DND-41 (cell line): ENCODE results near the gene OBSCN.

Experiments used
- ATAC-seq: fragments of 200-7000 bp; cut with Tn5 transposase; 3 replicates; pipeline ENCODE4 v1.9.1; 2021; ENCODE audit warnings: low read depth; ENCODE audit not compliant: insufficient read depth
- DNase-seq: peaks from one replicate; pipeline ENCODE4 v3.0.0-alpha.2; 2020
- H2AFZ ChIP-seq: 2 replicates; pipeline ENCODE4 v1.6.0; 2012; ENCODE audit warnings: low read depth, low read length
- H3K27ac ChIP-seq: 2 replicates; pipeline ENCODE4 v1.5.1; 2012; ENCODE audit warnings: low read length, inconsistent platforms
- H3K27me3 ChIP-seq: fragments of 200-600 bp; sonication (generic); 2 replicates; pipeline ENCODE4 v1.6.0; 2012; ENCODE audit warnings: low read length, mild to moderate bottlenecking, inconsistent platforms; ENCODE audit not compliant: insufficient read depth, poor library complexity
- H3K36me3 ChIP-seq: 2 replicates; pipeline ENCODE4 v1.5.1; 2012; ENCODE audit warnings: low read length, inconsistent platforms; ENCODE audit not compliant: insufficient read depth
- H3K4me1 ChIP-seq: 2 replicates; pipeline ENCODE4 v1.5.1; 2012; ENCODE audit warnings: mild to moderate bottlenecking, low read length; ENCODE audit not compliant: insufficient read depth
- H3K4me2 ChIP-seq: 2 replicates; pipeline ENCODE4 v1.6.0; 2012; ENCODE audit warnings: mild to moderate bottlenecking, moderate library complexity, low read length, inconsistent platforms; ENCODE audit not compliant: insufficient read depth
- H3K4me3 ChIP-seq, 2 experiments: fragments of 200-600 bp in 1 of 2; shearing (Covaris generic) in 1 of 2; 2 replicates each; pipeline ENCODE4 v1.5.1; 2012 to 2016; ENCODE audit warnings: inconsistent platforms in 2 of 2, low read length in 2 of 2, mild to moderate bottlenecking in 2 of 2, low read depth in 1 of 2, moderate library complexity in 1 of 2
- H3K79me2 ChIP-seq: 2 replicates; pipeline ENCODE4 v1.6.0; 2012; ENCODE audit warnings: low read length, inconsistent platforms; ENCODE audit not compliant: insufficient read depth
- H3K9ac ChIP-seq: 2 replicates; pipeline ENCODE4 v1.6.0; 2012; ENCODE audit warnings: low read depth, mild to moderate bottlenecking, inconsistent platforms, low read length, moderate library complexity
- H3K9me3 ChIP-seq: 2 replicates; pipeline ENCODE4 v1.5.1; 2012; ENCODE audit warnings: low read length, moderate library complexity, mild to moderate bottlenecking, inconsistent platforms; ENCODE audit not compliant: insufficient read depth, severe bottlenecking
- H4K20me1 ChIP-seq: 2 replicates; pipeline ENCODE4 v1.6.0; 2012; ENCODE audit warnings: low read length; ENCODE audit not compliant: insufficient read depth
- EZH2 ChIP-seq: IDR thresholded peaks from 3 replicates; pipeline ENCODE4 v1.6.1; 2012; ENCODE audit warnings: borderline replicate concordance, low read depth, mild to moderate bottlenecking, moderate library complexity, low read length, inconsistent platforms; ENCODE audit not compliant: severe bottlenecking
- TF ChIP-seq, protein P1 (sequence below): IDR thresholded peaks from 2 replicates; pipeline ENCODE4 v1.5.1; 2012; ENCODE audit warnings: borderline replicate concordance, low read length, moderate library complexity, mild to moderate bottlenecking; ENCODE audit not compliant: poor library complexity, severe bottlenecking; ENCODE audit errors: extremely low read depth

OBSCN gene

DNA sequence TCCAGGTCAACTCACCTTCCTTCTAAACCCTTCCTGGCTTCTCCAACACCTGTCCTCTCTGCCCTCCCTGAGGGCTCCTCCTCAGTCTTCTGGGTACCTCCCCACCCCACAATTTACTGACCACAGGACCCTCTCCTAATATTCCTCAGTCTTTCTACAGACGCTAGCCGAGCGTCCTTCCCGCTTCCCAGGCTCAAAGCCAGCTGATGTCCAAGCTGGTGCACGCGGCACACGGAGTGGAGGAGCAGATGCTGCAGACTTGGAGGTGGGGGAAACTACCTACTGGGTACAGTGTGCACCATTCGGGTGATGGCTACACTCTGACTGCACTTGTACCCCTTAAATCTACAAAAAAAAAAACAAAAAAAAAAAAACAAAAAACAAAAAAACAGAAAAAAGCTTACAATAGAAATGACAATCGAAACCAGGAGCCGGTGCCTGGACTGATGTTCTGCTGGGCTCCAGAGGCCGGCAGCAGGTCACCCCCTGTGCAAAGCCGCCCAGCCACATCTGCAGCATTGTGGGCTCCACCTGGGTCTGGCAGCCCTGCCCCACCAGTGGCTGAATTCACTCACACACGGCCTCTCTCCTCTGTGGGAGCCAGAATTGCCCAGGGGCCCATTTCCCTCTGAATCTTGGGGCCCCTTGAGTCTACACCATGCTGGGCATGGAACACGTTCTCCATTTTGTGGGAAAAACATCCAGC, 191.8 kb downstream of the OBSCN start:
- H2AFZ ChIP-seq: no peak overlapping the region
- H3K27ac ChIP-seq: no peak overlapping the region
- no peak overlapping the region for H3K9ac ChIP-seq
- peaks cover 73% of the 10 kb centered on the region for H4K20me1 ChIP-seq
- ATAC-seq (no peak), DNase-seq (no peak)
- H3K4me3 ChIP-seq: no peak overlapping the region
- no peaks in the 10 kb centered on the region for H3K27me3 ChIP-seq
- peaks cover 96% of the 10 kb centered on the region for H3K36me3 ChIP-seq
- TF ChIP-seq, protein P1, sequence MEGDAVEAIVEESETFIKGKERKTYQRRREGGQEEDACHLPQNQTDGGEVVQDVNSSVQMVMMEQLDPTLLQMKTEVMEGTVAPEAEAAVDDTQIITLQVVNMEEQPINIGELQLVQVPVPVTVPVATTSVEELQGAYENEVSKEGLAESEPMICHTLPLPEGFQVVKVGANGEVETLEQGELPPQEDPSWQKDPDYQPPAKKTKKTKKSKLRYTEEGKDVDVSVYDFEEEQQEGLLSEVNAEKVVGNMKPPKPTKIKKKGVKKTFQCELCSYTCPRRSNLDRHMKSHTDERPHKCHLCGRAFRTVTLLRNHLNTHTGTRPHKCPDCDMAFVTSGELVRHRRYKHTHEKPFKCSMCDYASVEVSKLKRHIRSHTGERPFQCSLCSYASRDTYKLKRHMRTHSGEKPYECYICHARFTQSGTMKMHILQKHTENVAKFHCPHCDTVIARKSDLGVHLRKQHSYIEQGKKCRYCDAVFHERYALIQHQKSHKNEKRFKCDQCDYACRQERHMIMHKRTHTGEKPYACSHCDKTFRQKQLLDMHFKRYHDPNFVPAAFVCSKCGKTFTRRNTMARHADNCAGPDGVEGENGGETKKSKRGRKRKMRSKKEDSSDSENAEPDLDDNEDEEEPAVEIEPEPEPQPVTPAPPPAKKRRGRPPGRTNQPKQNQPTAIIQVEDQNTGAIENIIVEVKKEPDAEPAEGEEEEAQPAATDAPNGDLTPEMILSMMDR: no peak
- TF ChIP-seq EZH2: no peak
- no peaks in the 10 kb centered on the region for H3K9me3 ChIP-seq
- no peak overlapping the region for H3K4me2 ChIP-seq
- H3K79me2 ChIP-seq: peaks cover 49% of the 10 kb centered on the region
- peaks cover 22% of the 10 kb centered on the region for H3K4me1 ChIP-seq

DNA sequence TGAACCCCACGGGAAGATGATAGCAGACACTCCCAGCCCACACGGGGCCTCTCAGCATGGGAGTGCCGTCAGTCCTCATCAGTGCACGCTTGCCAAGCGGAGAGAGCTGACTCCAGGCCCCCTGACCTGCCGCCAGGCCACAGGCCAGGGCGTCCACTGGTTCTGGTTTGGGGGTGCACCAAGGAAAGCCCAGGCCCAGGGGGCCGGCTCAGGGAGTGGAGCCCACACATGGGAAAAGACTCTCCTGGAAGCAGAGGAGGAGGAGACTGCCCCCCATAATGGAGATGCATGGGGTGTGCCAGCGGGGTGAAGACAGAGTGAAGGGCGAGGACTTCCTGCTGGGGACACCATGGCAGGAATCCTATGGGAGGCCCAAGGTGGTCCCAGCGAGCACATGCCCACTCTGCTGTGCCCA, 192.4 kb downstream of the OBSCN start:
- Histone ChIP-seq H3K27ac (no peak overlapping the region), H3K4me2 (no peak overlapping the region), H3K27me3 (no peaks in the 10 kb centered on the region), H3K79me2 (peaks cover 55% of the 10 kb centered on the region), H4K20me1 (peaks cover 73% of the 10 kb centered on the region), H3K36me3 (peaks cover 95% of the 10 kb centered on the region), H2AFZ (no peak overlapping the region), H3K4me1 (peaks cover 28% of the 10 kb centered on the region), H3K9me3 (no peaks in the 10 kb centered on the region), H3K9ac (no peak overlapping the region), H3K4me3 (no peak overlapping the region)
- TF ChIP-seq EZH2: no peak
- TF ChIP-seq, protein P1: no peak
- DNase-seq (no peak), ATAC-seq (no peak)

- Histone ChIP-seq H3K27me3 (no peaks in the 10 kb centered on the region), H3K9ac (no peak overlapping the region), H3K4me3 (no peak overlapping the region), H3K4me1 (peaks cover 33% of the 10 kb centered on the region), H4K20me1 (peaks cover 79% of the 10 kb centered on the region), H2AFZ (no peak overlapping the region), H3K4me2 (no peak overlapping the region; the same call in 1 of the 2 replicates), H3K79me2 (peaks cover 61% of the 10 kb centered on the region), H3K36me3 (peaks cover 94% of the 10 kb centered on the region), H3K9me3 (no peaks in the 10 kb centered on the region), H3K27ac (no peak overlapping the region)
- TF ChIP-seq EZH2: no peak
- TF ChIP-seq, protein P1: no peak
- no peak for ATAC-seq
- no peak for DNase-seq
Observed at GRCh38 chr1:228400692-228401454, 193.0 kb downstream of the OBSCN start.
